HEK293 (cell line): ENCODE results near the gene PITPNM1.
"Not testable (repeated sequence)": the region's sequence is repeated elsewhere in the genome, so short reads cannot be mapped to it uniquely, and the experiment has no call there.

ENCODE experiments used
- CTCF ChIA-PET: fragments of 350-600 bp; formaldehyde crosslinking; extraction: SDS; loops from one replicate; lab custom pipeline; 2021; ENCODE audit warnings: antibody characterized with exemption; lab: Yijun Ruan, JAX
- POLR2A ChIA-PET: fragments of 300-600 bp; formaldehyde crosslinking; extraction: SDS; loops from one replicate; lab custom pipeline; 2020; ENCODE audit warnings: antibody characterized with exemption, inconsistent platforms; lab: Yijun Ruan, JAX
- H3K27ac ChIP-seq: fragments of 200-500 bp; sonication (Bioruptor generic); 2 replicates; pipeline ENCODE4 v1.5.1; 2014; ENCODE audit warnings: low read depth, low read length, control low read depth, inconsistent platforms; ENCODE audit errors: extremely low read depth
- H3K36me3 ChIP-seq, 2 experiments: fragments of 200-500 bp in 1 of 2; sonication (Bioruptor generic) in 1 of 2; 1 replicate in 1 of 2; 2 replicates in 1 of 2; pipeline ENCODE4 v1.5.1; 2014 to 2017; ENCODE audit warnings: inconsistent platforms in 2 of 2, low read length in 2 of 2; ENCODE audit not compliant: control insufficient read depth in 2 of 2, insufficient read depth in 1 of 2
- H3K4me1 ChIP-seq: fragments of 200-500 bp; sonication (Bioruptor generic); 2 replicates; pipeline ENCODE4 v1.5.1; 2014; ENCODE audit warnings: mild to moderate bottlenecking, low read length, inconsistent platforms; ENCODE audit not compliant: control insufficient read depth, insufficient read depth
- H3K4me3 ChIP-seq: 2 replicates; pipeline ENCODE4 v1.5.1; 2011; ENCODE audit warnings: low read depth, mild to moderate bottlenecking, control low read depth, low read length, moderate library complexity
- H3K9me3 ChIP-seq: fragments of 200-500 bp; sonication (Bioruptor generic); 2 replicates; pipeline ENCODE4 v1.5.1; 2014; ENCODE audit warnings: low read depth, low read length, inconsistent platforms; ENCODE audit not compliant: control insufficient read depth, insufficient read depth
- GLIS2 ChIP-seq: fragments of 450-650 bp; formaldehyde crosslinking; IDR thresholded peaks from 2 replicates; pipeline ENCODE4 v1.5.1; 2016; ENCODE audit warnings: missing biosample characterization, missing genetic modification characterization
- KLF9 ChIP-seq: fragments of 450-650 bp; formaldehyde crosslinking; IDR thresholded peaks from 2 replicates; pipeline ENCODE4 v1.5.1; 2016; ENCODE audit warnings: missing biosample characterization, missing genetic modification characterization, low read depth
- REPIN1 ChIP-seq: fragments of 450-650 bp; formaldehyde crosslinking; IDR thresholded peaks from 2 replicates; pipeline ENCODE4 v1.5.1; 2017; ENCODE audit warnings: missing biosample characterization, missing genetic modification characterization, low read depth
- SALL2 ChIP-seq: fragments of 450-650 bp; formaldehyde crosslinking; IDR thresholded peaks from 2 replicates; pipeline ENCODE4 v1.5.0; 2017; ENCODE audit warnings: missing biosample characterization, mild to moderate bottlenecking, missing genetic modification characterization, borderline replicate concordance
- SP2 ChIP-seq: fragments of 450-650 bp; formaldehyde crosslinking; IDR thresholded peaks from 2 replicates; pipeline ENCODE4 v1.5.1; 2016; ENCODE audit warnings: missing biosample characterization, missing genetic modification characterization
- SP7 ChIP-seq: fragments of 450-650 bp; formaldehyde crosslinking; IDR thresholded peaks from 2 replicates; pipeline ENCODE4 v1.5.1; 2016; ENCODE audit warnings: missing biosample characterization, missing genetic modification characterization
- TRIM28 ChIP-seq: IDR thresholded peaks from 2 replicates; pipeline ENCODE4 v1.6.1; 2011; ENCODE audit warnings: low read length, control low read depth, borderline replicate concordance
- ZNF121 ChIP-seq: fragments of 450-650 bp; formaldehyde crosslinking; IDR thresholded peaks from 2 replicates; pipeline ENCODE4 v1.5.1; 2016; ENCODE audit warnings: missing biosample characterization, missing genetic modification characterization
- ZNF16 ChIP-seq: fragments of 450-650 bp; formaldehyde crosslinking; IDR thresholded peaks from 2 replicates; pipeline ENCODE4 v1.5.1; 2016; ENCODE audit warnings: low read depth, missing biosample characterization, missing genetic modification characterization
- ZNF24 ChIP-seq: fragments of 450-650 bp; formaldehyde crosslinking; IDR thresholded peaks from 2 replicates; pipeline ENCODE4 v1.5.1; 2016; ENCODE audit warnings: missing biosample characterization, missing genetic modification characterization
- ZNF266 ChIP-seq: fragments of 450-650 bp; formaldehyde crosslinking; IDR thresholded peaks from 2 replicates; pipeline ENCODE4 v1.5.1; 2016; ENCODE audit warnings: missing biosample characterization, missing genetic modification characterization, low read depth
- ZNF274 ChIP-seq, 2 experiments: fragments of 200-500 bp in 1 of 2; fragments of 450-650 bp in 1 of 2; sonication (Bioruptor generic) in 1 of 2; formaldehyde crosslinking in 1 of 2; IDR thresholded peaks; 2 replicates each; pipeline versions ENCODE4 v1.5.1 to v1.6.1; 2014 to 2016; ENCODE audit warnings: borderline replicate concordance in 1 of 2, inconsistent platforms in 1 of 2, low read length in 1 of 2, missing biosample characterization in 1 of 2, missing genetic modification characterization in 1 of 2
- ZNF362 ChIP-seq: fragments of 450-650 bp; formaldehyde crosslinking; IDR thresholded peaks from 2 replicates; pipeline ENCODE4 v1.5.1; 2016; ENCODE audit warnings: missing biosample characterization, missing genetic modification characterization
- ZNF48 ChIP-seq: fragments of 450-650 bp; formaldehyde crosslinking; IDR thresholded peaks from 2 replicates; pipeline ENCODE4 v1.5.1; 2016; ENCODE audit warnings: missing biosample characterization, missing genetic modification characterization
- ZNF580 ChIP-seq: fragments of 450-650 bp; formaldehyde crosslinking; IDR thresholded peaks from 2 replicates; pipeline ENCODE4 v1.5.1; 2016; ENCODE audit warnings: missing biosample characterization, missing genetic modification characterization
- ZNF629 ChIP-seq: fragments of 450-650 bp; formaldehyde crosslinking; IDR thresholded peaks from 2 replicates; pipeline ENCODE4 v1.5.1; 2017; ENCODE audit warnings: missing biosample characterization, missing genetic modification characterization
- ZNF660 ChIP-seq: fragments of 450-650 bp; IDR thresholded peaks from 2 replicates; pipeline ENCODE4 v1.5.1; 2018; ENCODE audit warnings: missing biosample characterization, mild to moderate bottlenecking, missing genetic modification characterization
- ZNF837 ChIP-seq: fragments of 450-650 bp; formaldehyde crosslinking; IDR thresholded peaks from 2 replicates; pipeline ENCODE4 v1.5.1; 2016; ENCODE audit warnings: missing biosample characterization, missing genetic modification characterization
- TF ChIP-seq, protein P1 (sequence below): fragments of 450-650 bp; formaldehyde crosslinking; IDR thresholded peaks from 2 replicates; pipeline ENCODE4 v1.5.1; 2016; ENCODE audit warnings: missing biosample characterization, missing genetic modification characterization

PITPNM1 gene

GRCh38 chr11:67466367-67466766, 38.8 kb downstream of the PITPNM1 start:
- H3K36me3 ChIP-seq: no peaks in the 10 kb centered on the region
- ChIA-PET CTCF (interaction anchor here (1.2 to 1.7 kb wide), 2 partner anchors 40 to 65 kb away, joined by 6 to 7 read pairs; partner anchors contain the start of gene PPP1CA), POLR2A (interaction anchor here (1.4 kb wide), 1 partner anchor 65 kb away, joined by 9 read pairs; the partner anchor contains the start of gene PPP1CA)
- no peak overlapping the region for H3K27ac ChIP-seq
- H3K4me1 ChIP-seq: no peaks in the 10 kb centered on the region; the same call in 1 of the 2 replicates
- no peaks in the 10 kb centered on the region for H3K9me3 ChIP-seq
- no peak for TF ChIP-seq ZNF16 (tag by site-specific recombination)
- TF ChIP-seq SP2 (tag by site-specific recombination): no peak
- TF ChIP-seq, protein P1, sequence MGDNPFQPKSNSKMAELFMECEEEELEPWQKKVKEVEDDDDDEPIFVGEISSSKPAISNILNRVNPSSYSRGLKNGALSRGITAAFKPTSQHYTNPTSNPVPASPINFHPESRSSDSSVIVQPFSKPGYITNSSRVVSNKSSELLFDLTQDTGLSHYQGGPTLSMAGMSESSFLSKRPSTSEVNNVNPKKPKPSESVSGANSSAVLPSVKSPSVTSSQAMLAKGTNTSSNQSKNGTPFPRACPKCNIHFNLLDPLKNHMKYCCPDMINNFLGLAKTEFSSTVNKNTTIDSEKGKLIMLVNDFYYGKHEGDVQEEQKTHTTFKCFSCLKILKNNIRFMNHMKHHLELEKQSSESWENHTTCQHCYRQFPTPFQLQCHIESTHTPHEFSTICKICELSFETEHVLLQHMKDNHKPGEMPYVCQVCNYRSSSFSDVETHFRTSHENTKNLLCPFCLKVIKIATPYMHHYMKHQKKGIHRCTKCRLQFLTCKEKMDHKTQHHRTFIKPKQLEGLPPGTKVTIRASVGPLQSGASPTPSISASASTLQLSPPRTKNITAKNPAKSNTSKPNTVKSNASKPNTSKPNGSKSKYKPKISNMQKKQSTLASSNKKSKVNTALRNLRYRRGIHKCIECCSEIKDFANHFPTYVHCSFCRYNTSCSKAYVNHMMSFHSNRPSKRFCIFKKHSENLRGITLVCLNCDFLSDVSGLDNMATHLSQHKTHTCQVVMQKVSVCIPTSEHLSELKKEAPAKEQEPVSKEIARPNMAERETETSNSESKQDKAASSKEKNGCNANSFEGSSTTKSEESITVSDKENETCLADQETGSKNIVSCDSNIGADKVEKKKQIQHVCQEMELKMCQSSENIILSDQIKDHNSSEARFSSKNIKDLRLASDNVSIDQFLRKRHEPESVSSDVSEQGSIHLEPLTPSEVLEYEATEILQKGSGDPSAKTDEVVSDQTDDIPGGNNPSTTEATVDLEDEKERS: no peak
- TF ChIP-seq ZNF274 (IDR thresholded peaks at IDR 0.05; ENCODE audit: low read length): no peak
- no peak for TF ChIP-seq ZNF274 (tag by site-specific recombination; IDR thresholded peaks at IDR 0.05; ENCODE audit: borderline replicate concordance)
- no peak for TF ChIP-seq REPIN1 (tag by site-specific recombination)
- TF ChIP-seq SALL2: no peak
- TF ChIP-seq ZNF837 (tag by site-specific recombination): no peak
- TF ChIP-seq ZNF660: no peak
- no peak for TF ChIP-seq ZNF266 (tag by site-specific recombination)
- no peak for TF ChIP-seq KLF9 (tag by site-specific recombination)
- no peak for TF ChIP-seq TRIM28
- TF ChIP-seq ZNF48 (tag by site-specific recombination): no peak
- H3K4me3 ChIP-seq: no peak overlapping the region

DNA sequence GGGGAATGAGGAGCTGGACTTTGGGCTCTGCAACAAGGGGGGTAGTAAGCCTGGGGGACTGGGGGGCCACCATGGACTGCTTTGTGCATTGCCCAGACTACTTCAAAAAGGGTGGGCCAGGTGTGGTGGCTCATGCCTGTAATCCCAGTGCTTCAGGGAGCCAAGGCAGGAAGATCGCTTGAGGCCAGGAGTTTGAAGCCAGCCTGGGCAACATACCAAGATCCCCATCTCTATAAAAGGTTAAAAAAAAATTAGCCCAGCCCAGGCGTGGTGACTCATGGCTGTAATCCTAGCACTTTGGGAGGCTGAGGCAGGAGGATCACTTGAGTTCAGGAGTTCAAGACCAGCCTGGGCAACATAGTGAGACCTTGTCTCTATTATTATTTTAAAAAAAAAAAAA, 39.6 kb downstream of the PITPNM1 start:
- not testable (repeated sequence) for H3K9me3 ChIP-seq, H3K36me3 ChIP-seq, H3K27ac ChIP-seq, H3K4me1 ChIP-seq
- ChIA-PET CTCF (interaction anchor here (0.5 to 1.7 kb wide), 6 partner anchors 23 to 203 kb away, joined by 3 to 7 read pairs (median 4); partner anchors contain the start of gene PPP1CA), POLR2A (interaction anchor here (0.6 to 1.6 kb wide), 10 partner anchors 21 to 724 kb away, joined by 3 to 9 read pairs (median 4); partner anchors contain the start of genes PPP1CA and RAD9A)
- peak overlapping the region; percentile 74 for H3K4me3 ChIP-seq
- TF ChIP-seq ZNF362 (tag by site-specific recombination): 0 out of 2 replicates have a peak, but pooled peaks have one; percentile 48
- TF ChIP-seq ZNF629 (tag by site-specific recombination): 0 out of 2 replicates have a peak, but pooled peaks have one; percentile 20
- peak; percentile 55; the same call in 1 of the 2 replicates for TF ChIP-seq ZNF121 (tag by site-specific recombination)
- peak; percentile 31; the same call in 1 of the 2 replicates for TF ChIP-seq ZNF24 (tag by site-specific recombination)
- 0 out of 2 replicates have a peak, but pooled peaks have one; percentile 35 for TF ChIP-seq SP7

DNA sequence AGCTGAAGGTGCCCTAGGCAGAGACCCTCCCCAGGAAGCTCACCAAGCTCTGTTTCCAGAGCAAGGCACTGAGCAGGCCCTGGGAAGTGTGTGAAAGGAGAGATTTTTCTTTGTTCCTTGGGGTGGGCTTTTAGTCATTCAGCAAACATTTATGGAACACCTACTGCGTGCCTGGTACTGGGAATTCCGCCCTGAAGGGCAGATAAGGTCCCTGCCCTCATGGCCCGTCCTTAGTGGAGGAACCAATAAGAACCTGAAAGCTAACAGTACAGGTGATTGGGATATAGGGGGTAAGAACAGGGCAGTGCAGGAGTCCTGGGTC, 40.0 kb downstream of the PITPNM1 start:
- Histone ChIP-seq H3K9me3 (no peaks in the 10 kb centered on the region), H3K36me3 (no peaks in the 10 kb centered on the region), H3K27ac (peak overlapping the region; percentile 61; the same call in 1 of the 2 replicates), H3K4me3 (peak overlapping the region; percentile 74)
- ChIA-PET POLR2A (interaction anchor here (0.6 to 1.6 kb wide), 11 partner anchors 18 to 725 kb away, joined by 3 to 9 read pairs (median 4); partner anchors contain the start of genes AIP, PPP1CA and RAD9A), CTCF (interaction anchor here (0.5 to 1.7 kb wide), 8 partner anchors 15 to 203 kb away, joined by 3 to 7 read pairs (median 4); partner anchors contain the start of gene PPP1CA)
- TF ChIP-seq ZNF580 (tag by site-specific recombination) (no peak), GLIS2 (0 out of 2 replicates have a peak, but pooled peaks have one; percentile 65)
- TF ChIP-seq, all 188 proteins: peak for 1
- H3K4me1 ChIP-seq: no peaks in the 10 kb centered on the region; the same call in 1 of the 2 replicates
